NCI-H146 (cell line): ENCODE results near the gene PSD4.

ENCODE experiments used
- DNase-seq: peaks from one replicate; lab custom pipeline; 2025; lab: John Stamatoyannopoulos, UW

PSD4 gene

DNA sequence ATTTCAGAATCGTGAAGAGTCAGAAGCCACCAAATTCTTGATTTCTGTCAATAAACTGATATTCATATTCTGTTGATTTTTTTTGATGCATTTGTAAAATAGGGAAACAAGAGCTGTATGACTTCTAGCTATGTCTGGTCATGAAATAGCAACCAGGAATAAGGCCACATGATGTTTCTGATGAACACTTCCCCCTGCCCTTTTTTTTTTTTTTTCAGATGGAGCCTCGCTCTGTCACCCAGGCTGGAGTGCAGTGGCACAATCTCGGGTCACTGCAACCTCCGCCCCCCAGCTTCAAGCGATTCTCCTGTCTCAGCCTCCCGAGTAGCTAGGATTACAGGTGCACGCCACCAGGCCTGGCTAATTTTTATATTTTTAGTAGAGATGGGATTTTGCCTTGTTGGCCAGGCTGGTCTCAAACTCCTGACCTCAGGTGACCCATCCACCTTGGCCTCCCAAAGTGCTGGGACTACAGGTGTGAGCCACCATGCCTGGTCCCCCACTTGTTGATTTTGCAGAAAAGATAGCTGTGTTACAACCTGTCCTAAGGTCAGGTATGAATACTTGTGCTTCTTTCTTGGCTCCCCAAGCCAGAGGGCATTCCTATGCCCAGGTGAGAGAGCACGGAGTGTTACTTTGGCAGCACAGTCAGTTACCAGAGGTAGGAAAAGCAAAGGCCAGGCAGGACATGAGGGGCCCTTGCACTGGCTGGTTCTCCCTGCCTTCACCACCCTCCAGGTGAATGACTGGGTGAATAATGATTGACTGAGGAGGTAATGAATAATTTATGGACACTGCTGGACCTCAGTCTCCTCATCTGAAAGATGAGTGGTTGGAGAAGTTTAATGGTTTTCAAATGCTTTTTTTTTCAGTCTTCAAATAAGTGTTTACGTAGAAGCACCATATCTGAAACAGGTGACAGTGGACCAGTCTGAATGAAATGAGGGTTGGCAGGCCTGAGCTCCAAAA, 65.4 kb downstream of the PSD4 start:
- DNase-seq = no peak

DNA sequence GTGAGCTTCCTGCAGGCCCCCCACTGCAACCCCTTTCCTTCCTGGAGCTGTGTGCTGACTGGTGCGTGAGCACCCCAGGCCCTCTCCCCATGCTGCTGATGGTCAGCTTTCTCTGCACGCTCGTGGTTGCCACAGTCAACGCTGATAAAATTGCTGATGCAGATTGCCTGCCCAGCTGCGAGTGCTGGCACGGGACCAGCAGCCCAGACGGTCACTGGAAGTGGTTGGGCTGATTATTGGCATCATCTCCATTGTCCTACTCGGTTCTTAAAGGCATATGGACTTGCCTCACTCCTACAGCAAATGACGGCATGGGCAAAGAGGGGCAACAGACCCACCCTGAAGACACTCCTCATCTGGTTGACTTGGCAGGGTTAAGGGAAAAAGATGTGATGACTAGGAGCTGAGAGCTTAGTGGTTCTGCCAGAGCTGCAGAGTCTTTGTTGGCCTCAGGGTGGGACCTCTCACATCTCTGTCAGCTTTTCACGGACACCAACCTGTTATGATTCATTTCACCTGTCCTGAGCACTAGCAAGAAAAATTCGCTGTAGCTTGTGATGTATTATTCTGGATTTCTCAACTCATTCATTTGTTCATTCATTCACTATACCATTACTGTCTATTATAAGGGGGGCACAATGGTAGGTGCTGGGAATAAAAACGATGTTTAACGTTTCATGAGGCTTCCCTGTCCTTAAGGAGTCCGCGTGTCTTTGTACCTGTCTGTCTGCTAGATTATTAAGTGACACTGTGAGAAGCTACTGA, 66.6 kb downstream of the PSD4 start:
- peak; percentile 64 for DNase-seq

DNA sequence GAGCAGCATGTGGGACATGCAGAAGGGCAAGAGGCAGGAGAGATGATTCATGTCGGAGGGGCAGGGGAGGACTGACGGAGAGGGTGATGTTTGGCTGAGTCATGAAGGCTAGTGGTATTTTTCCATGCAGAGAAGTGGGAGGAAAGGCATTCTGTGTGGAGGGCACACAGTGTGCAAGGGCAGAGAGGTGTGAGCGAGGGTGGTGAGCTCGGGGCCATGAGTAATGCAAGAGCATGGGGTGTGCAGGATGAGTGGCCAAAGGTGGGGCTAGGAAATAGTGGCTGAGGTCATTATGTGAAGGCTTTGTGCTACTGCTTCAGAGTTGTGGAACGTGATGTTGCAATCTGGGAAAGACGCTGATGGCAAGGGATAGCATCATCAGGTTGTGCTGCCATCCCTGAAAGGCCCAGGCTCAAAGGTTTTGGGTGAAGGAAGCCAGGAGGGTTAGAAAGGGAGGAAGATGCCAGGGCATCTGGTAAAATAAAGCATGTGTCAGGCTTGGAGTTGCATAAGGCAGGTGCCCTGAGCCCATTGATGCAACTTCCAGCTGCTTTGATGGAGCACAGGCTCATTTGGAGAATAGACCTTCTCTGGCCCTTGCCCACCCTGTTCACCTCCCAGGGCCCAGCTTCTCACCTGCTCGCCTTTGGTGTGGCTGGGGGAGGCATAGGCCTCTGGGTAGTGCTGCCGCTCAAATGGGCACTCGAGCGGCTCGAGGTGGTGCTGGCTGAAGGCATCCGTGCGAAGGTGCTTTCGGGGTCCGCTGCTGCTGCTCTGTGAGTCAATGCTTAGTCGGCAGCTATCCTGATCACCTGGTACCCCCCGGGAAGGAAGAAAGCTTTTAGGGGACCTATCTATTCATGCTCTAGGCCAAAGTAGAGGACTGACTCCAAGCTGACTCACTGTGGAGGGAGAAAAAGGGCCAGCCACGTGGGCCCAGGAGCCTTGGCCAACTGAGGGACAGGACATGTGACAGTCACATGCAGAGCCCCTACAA, 67.4 kb downstream of the PSD4 start:
- DNase-seq = no peak

DNA sequence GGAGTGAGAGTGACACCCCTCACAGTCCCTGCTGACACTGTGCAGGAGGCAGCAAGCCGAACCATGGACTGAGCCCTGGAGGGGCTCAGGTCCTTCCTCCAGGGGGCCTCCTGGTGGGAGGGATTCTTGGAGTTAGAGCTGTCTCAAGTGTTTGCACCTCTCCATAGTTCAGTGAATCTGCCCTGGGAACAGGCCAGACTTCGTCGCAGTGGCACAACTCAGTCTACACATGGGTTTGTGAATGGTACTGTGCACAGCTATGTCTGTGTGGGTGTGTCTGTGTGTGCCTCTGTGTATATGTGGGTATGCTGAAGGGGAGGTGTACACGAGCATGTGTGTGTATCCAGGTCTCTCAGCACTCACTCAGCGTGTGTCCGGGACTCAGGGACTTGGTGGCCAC, 68.6 kb downstream of the PSD4 start:
- no peak for DNase-seq

DNA sequence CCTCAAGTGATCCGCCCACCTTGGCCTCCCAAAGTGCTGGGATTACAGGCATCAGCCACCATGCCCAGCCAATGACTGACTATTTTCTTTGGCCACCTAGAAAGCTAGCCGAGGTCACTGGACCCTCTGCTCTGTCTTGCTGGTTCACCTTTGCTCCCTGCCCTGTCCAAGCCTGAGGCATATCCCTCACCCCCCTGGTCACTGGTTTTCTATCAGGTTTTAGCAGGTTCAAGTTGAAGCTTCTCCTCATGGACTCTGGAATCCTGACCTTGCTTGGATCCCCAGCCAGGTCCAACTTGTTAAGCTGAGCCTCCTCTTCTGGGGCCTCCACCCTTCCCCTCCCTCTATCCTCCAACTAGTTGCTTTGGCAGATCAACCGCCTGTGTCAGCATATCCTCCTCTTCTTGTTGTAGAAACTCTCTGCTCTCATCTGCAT, 71.5 kb downstream of the PSD4 start:
- no peak for DNase-seq

DNA sequence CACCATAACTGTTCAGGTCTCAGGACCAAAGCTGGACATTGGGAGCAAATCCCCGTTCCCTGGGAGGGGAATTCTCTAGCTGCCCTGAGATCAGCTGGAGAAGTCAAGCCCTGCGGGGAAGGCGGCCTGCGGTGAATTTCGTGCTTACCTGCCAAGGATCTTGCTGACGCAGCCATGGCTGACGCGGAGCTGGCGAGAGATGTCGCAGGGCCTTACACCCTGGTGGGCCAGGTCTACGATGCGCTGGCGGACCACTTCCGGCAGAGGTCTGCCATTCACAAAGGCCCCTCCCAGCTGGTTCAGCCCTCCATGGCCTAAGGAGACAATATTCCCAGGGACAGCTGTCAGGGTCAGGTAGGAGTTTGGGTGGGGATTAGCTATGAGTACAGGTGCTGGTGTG, 72.8 kb downstream of the PSD4 start:
- DNase-seq = no peak

DNA sequence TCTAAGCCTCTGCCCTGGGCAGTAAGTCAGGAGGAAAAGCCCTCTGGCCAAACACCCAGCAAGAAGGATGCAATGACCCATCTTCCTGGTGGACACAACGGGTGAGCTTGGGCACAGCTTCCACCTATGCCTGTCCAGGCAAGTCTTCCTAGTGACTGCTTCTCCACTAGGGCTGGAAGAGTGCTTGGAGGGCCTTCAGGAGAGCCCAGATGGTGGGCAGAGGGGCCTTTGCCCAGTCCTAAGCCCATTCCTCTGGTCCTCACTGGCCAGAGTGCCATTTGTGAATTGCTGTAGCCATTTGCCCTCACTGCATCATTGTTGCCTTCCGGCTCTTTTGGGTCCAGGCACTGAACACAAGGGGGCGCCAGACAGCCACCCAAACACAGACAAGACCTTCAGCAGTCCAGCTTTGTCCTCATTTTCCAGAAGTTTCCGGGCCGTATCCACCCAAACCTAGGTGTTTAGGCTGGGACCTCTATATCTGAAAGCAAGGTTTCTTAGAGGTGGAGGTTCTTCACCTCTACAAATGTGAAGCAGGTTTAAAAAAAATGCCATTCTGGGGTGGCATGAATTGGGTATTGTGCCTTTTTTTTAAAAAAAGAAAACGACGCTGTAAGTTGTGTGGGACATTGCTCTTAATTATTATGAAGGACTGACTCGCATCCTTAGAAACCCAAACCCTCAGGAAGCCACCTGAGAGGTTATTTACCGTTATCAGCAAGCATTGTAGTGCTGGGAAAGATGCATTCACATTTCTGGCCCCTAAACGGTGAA, 75.4 kb downstream of the PSD4 start:
- peak; percentile 49 for DNase-seq

DNA sequence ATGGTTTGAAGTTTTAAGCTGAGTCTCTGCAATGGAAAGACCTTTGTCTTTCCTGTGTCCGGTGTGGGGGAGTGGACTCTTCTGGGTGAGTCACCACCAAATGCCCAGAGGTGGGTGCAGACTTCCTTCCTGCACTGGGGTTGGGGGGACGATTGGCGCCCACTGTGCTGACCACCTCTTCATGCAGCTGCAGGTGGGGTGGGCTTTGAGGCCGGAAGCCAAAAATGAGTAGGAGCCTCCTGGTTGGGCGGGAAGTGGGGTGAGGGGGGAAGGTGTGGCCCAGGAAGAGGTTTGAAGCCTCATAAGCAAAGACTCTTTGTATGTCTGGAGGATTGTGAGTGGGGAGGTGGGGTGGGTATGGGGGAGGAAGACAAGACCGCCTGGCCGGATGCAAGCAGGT, 77.3 kb downstream of the PSD4 start:
- no peak for DNase-seq

DNA sequence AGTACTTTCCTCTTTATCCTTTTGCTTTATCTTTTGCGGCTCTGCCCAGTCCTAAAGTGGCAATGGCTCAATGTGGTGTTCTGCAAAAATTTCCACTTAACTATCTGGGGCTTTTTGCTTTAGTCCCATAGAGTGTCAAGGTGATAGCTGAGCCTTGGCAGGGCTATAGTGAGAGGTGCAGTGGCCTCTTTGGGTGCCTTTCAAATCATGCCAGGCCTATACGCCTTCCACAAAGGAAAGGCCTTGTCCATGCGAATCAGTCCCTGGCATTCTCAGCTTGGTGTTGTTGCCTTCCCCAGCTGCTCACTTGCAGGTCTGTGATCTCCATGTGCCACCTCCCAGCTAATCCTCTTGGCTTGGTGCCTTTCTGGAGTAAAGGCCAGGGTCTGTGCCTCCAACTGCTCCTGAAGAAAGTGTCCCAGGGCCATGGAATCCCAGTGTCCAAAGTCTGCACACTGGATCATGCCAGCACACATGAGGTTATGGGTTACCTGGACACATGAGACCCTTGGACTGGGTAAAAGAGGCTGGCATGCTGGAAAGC, 78.3 kb downstream of the PSD4 start:
- no peak for DNase-seq

DNA sequence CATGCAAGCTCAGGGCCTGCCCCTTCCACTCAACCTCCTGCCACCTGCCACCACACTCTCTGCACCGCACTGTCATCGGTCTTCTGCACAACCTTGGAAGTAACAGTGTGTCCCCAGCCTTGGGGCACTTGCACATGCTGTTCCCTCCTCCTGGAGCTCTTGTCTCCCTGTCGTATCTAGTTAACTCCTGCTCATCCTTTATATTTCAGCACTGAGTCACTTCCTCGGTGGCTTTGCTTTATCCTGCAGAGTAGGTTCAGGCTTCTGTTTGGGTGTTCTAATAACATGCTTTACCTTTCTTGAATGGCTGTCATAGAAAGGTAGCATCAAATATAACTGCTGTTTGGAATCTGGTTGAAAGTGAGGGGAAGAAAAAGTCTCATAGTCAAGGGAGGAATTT, 79.7 kb downstream of the PSD4 start:
- DNase-seq = no peak

DNA sequence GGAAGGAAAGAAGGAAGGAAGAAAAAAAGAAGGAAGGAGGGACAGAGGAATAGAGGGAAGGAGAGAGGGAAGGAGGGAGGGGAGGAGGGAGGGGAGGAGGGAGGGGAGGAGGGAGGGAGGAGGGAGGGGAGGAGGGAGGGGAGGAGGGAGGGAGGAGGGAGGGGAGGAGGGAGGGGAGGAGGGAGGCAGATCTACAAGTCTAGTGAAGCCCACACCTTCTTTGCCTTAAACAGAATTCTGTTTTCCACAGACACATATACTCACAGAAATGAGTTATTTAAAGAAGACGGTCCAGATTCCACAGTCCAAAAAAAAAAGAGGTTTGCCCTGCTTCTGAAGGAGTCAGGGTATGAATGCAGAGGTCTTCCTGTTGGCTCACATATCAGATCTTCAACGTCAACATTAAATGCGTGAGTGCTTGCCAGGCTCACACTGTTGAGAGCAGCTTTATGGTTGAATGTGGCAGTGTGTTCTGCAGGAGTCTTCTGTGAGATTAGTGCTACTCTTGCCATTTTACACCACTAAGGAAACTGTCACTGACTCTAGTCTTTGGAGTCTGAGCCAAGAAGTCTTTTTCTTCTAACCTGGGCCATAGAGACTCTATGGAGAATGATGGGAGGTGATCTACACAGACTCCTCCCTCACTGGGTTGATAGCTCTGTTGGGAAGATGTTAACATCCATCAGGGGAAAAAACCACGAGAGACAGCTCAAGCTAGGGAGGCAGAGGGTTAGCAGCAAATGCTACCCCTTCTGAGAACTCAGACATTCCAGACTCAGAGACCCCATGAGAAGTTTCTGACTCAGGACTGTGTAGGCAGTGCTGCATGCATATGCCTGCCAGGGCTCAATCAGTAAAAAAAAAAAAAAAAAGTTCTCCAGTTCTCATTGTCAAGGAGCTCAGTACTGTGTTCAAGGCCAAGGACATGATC, 81.6 kb downstream of the PSD4 start:
- no peak for DNase-seq

DNA sequence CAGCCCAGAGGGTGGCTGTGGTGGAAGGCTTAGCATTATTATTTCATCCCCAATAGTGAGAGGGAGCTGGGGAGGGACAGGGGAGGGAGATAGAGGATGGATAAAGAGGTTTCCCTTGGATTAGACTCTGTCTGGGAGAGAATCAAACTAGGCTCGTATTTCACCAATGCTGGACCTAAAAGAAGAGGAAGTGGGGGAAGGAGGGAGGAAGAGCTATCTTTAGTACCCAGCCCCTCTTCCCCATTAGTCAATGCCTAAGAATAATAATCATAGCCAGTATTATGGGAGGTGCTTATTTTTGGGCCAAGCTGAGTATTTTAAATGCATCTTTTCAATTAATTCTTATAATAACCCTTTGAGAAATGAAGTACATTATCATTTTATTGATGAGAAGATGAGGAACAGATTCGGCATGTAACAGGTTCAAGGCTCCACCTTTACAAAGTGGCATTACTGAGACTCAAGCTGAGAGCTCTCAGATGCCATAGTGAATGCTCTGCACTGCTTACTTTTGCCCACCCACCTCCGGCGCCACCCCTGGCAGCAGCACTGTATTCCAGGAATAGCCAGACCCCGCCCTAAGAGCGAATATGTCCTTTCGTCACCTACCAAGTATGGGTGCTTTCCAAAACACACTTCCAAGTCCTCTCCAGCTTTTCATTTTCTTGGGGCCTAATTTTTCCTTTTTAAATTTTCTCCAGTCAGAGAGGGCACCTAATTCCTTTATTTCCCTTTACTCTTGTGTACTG, 83.9 kb downstream of the PSD4 start:
- DNase-seq = no peak

DNA sequence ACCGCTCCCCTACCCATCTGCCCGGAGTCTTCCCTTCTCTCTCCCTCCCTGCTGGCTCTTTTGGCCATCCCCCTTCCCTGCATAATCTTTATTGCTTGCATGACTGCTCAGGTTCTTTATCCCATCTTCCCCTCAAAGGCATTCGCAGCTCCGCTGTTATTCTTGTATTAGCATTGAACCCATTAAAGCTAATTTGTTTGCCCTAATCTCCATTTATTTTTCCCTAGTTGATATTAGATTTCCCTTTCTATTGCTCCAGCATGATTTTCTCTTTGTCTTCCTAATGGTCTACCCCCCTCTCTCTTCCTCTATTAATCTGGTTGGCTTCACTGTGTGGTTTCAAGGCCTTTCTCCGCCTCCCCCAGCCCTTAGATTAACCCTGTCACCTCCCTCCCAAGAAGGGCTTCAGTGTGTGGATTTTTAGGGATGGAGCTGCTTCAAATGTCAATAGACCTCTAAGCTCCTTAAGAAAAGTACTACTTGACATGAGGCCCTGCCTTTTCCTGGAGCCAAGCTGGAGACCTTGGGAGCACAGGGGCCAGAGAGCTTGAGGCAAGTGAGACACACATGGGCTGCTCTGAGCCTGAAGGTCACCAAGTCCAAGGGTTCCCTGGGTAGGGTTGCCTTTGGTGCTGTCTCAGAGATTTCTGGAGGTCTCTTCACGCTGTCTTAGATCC, 84.8 kb downstream of the PSD4 start:
- DNase-seq = peak; percentile 17
